ENCODE results near the gene CLBA1.

- no peak for TF ChIP-seq CTCF (conservative IDR thresholded peaks at IDR 0.05; ENCODE audit: low read length)
- no peak for TF ChIP-seq EZH2phosphoT487 (IDR thresholded peaks at IDR 0.05; ENCODE audit: borderline replicate concordance, low read depth, low read length)
These were observed 10.9 kb downstream of the CLBA1 start for GRCh38 chr14:104996483-104996882.
